Cardiac ventricle fibroblast (primary cell): ENCODE results near the gene GPX6. TPM values are rescaled to one million over a fixed set of nuclear protein-coding genes. Genes with fewer than 3 reads are reported as not detected.

Experiments
- total RNA-seq: library from RNA; depleted of rRNA; stranded (reverse); fragments of >200 nt; gene quantifications from 2 replicates; pipeline ENCODE4 v1.2.3, GENCODE V29; 2015

The GPX6 gene
- not detected in 2 replicates for total RNA-seq

GRCh38 chr6:28515676-28516075, at the start of gene GPX6:
GPX6 (minus strand) TSS chr6:28515793; CDS start chr6:28515743, 50 bp downstream.

GRCh38 chr6:28525496-28526039, 10.0 kb upstream of the GPX6 start, which contains the start of gene GPX5:
GPX5 (plus strand) TSS chr6:28525881; CDS start chr6:28526014, 133 bp downstream.

Other genes with a start within 250 kb of the GPX6 start
- gene ZSCAN26, start 248.7 kb downstream of the GPX6 start, total RNA-seq = 11.2 and 14.8 TPM in 2 replicates
- 1.6 and 3.2 TPM in 2 replicates for gene PGBD1, start 234.2 kb downstream of the GPX6 start, total RNA-seq
- 10.1 and 14.4 TPM in 2 replicates for gene ZSCAN31, start 179.6 kb downstream of the GPX6 start, total RNA-seq
- gene ZKSCAN3, start 165.8 kb downstream of the GPX6 start, total RNA-seq = 3.6 and 4.4 TPM in 2 replicates
- 3.2 and 4.2 TPM in 2 replicates for gene ZSCAN12, start 116.0 kb downstream of the GPX6 start, total RNA-seq
- 1.4 and 1.5 TPM in 2 replicates for gene ZSCAN23, start 72.3 kb downstream of the GPX6 start, total RNA-seq
- not detected in 2 replicates for gene GPX5, start 10.1 kb upstream of the GPX6 start, total RNA-seq